NCI-H774 (cell line): ENCODE results near the gene MAP3K9.

Source experiments
- DNase-seq: peaks from one replicate; lab custom pipeline; 2025; lab: John Stamatoyannopoulos, UW

The MAP3K9 gene

GRCh38 chr14:70821584-70822529, 12.5 kb upstream of the MAP3K9 start:
- no peak for DNase-seq

GRCh38 chr14:70816525-70816924, 7.2 kb upstream of the MAP3K9 start:
- no peak for DNase-seq

DNA sequence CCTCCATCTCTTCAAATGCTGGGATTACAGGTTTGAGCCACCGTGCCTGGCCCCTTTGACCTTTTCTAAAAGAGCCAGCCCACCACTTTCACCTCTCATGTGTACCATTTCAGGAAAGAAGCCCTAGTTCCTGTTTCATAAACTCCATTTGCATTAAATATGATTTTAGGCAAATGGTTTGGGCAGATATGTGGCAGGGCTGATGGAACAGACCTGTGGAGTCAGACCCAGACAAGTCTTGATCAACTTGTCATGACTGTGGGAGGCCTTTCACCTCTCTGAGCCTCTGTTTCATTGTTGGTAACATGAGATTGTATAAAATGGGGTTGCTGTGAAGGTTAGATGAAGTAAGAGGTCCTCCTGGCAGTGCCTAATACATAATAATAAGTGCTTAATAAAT, 5.2 kb upstream of the MAP3K9 start:
- DNase-seq, result no peak

DNA sequence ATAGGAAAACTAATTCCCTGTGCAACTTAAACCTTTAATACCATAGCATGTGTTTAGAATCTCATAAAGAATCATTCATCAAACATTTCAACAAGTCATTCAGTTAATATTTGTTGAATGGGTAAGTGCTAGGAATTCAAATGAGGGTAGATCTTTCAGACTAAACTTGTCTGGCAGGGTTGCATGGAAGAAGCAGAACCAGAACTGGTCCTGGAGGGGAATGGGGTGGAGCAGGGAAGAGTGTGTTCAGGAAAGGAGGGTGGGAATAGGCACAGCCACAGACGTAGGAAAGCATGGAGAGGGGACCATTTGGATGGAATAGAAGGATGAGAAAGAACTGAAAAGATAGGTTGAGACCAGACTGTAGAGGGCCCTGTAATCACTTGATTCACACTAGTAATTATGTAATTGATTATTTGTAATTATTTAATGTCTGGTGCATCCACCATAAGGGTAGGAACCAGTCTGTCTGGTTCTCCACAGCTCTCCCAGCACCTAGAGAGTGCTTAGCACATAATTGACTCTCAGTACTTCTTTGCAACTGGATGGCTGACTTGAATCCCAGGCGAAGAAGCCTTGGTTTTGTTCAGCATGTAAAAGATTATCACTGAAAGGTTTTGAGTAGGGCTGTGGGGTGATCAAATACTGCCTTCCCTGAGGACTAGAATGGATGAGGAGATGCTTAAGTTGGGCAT, 3.0 kb upstream of the MAP3K9 start:
- DNase-seq, result no peak

DNA sequence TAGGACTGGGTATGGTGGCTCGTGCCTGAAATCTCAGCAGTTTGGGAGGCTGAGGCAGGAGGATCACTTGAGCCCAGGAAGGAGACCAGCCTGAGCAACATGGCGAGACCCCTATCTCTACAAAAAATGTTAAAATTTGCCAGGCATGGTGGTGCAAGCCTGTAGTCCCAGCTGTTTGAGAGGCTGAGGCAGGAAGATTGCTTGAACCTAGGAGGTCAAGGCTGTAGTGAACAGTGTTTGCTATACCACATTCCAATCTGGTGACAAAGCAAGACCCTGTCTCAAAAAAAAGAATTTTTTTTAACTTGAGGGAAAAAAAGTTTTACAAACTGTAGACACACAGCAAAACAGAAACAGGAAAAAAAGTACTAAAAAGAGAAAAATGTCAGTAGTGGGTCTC, 2.3 kb upstream of the MAP3K9 start:
- DNase-seq, result no peak

DNA sequence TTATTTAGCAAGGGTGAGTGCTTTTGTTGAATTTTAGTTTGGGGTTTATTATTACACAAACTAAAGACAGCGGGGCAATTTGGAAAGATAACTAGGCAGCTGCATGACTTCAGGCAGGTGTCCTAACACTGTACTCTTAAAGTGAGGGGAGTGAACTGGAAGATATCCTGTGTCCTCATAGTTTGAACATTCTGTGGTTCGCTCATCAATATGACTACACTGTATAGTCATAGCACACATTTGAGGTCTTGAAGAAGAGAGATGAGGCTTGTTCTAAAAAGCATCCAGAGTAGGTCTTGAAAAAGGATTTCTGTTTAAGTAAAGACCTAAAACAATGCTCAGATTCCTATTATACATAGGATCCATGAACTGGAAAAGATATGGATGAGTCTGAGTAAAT, 1.7 kb upstream of the MAP3K9 start:
- DNase-seq, result no peak

DNA sequence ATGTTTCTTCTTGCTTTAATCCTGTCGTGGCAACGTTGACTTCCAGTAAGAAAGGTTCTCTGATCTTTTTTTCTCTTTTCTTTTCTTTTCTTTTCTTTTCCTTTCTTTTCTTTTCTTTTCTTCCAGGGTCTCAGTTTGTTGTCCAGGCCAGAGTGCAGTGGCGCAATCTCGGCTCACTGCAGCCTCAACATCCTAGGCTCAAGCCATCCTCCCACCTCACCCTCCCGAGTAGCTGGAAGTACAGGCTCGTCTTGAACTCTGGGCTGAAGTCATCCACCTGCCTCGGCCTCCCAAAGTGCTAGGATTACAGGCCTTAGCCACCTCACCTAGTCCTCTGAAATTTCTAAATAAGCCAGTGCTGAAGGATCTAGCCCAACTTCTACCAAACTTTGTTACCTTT, 1.3 kb upstream of the MAP3K9 start:
- DNase-seq, result no peak

DNA sequence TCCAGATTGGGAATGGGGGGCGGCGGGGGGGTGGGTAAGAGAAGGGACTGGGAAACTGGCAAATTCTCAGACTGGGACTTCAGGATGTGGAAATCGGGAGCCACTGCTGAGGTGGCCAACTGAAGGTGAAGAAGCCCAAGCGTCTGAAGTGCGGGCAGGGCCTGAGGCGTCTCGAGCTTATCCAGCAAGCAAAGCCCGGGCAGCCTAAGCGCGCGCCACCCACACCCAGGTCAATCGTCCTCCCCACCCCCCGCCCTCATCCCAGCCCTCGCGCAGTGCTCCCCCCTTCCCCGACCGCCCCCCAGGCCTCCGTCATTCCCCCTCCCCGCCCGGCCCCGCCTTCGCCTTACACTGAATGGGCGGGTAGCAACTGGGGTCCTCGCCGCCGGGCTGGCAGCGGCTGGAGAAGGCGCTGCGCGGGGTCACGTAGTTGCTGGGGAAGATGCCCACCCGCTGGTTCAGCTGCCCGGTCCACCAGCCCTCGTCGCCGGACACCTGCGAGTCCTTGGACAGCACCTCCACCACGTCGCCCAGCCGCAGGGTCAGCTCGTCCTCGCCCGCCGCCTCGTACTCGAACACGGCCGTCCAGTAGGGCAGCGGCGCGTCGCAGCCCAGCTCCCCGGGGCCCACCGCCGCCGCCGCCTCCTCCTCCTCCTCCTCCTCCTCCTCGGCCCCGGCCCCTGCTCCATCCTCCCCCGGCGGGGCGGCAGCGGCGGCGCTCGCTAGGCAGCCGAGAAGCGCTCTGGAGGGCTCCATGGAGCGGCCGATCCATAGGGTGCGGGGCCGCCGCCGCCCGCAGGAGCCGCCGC, 693 bp downstream of the MAP3K9 start:
- no peak for DNase-seq

GRCh38 chr14:70807898-70808415, 1.4 kb downstream of the MAP3K9 start:
- no peak for DNase-seq

GRCh38 chr14:70804556-70805162, 4.7 kb downstream of the MAP3K9 start:
- DNase-seq, result no peak

- DNase-seq, result no peak
Measured at GRCh38 chr14:70803321-70804310, 5.7 kb downstream of the MAP3K9 start.

DNA sequence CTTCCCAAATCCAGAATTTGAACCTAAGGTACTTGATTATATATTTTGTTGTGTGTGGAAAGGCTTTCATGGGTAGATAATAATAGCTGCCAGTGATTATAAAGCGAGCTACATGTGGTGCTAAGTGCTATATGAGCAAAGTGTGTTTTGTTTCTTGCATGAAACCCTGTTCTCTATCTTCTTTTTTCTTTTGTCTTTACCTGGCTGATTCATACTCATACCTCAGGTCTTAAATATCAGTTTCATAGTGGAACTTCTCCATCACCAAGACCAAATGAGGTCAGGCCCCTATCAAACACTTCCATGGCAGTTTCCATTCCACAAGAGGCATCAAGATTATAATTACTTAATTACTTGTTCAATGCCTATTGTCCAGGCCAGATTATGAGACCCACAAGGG, 6.9 kb downstream of the MAP3K9 start:
- no peak for DNase-seq

- DNase-seq, result no peak
Measured at GRCh38 chr14:70801836-70802235, 7.5 kb downstream of the MAP3K9 start.

DNA sequence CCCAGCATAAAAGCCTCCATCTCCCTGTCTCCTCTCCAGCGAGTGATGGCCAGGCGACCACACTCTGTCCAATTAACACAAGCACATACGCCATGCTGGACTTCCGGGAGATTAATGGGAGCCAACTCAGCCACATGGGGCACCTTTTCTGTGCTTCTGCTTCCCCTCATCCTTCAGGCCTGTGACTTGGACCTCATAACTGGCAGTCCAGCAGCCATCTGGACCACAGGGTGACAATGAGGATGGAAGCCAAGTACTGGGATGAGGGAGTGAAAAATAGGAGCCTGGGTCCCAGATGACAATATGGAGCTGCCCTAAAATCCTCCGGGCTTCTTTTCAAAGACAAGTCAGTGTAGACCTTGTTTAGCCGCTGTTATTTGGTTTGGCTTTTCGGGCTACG, 12.8 kb downstream of the MAP3K9 start:
- DNase-seq, result no peak

- no peak for DNase-seq
Measured at GRCh38 chr14:70794294-70794693, 15.0 kb downstream of the MAP3K9 start.

GRCh38 chr14:70793637-70794036, 15.7 kb downstream of the MAP3K9 start:
- DNase-seq, result no peak

DNA sequence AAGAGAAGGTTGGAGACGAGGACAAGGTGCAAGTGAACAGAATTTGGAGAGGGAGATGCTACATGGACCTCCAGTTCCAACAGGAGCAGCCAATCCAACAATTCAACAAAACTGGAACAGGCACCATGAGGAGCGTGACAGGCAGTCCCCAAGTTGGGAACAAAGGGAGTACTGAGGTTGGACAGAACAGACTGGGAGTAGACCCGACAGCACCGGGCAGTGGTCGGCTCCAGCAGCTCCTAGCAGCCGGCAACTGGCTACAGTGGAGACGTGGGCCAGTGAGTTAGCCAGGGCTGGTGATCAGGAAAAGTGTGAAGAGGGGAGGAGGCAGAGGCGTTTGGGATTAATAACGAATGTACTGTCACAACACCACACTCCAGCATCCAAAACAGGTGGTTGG, 16.4 kb downstream of the MAP3K9 start:
- no peak for DNase-seq

DNA sequence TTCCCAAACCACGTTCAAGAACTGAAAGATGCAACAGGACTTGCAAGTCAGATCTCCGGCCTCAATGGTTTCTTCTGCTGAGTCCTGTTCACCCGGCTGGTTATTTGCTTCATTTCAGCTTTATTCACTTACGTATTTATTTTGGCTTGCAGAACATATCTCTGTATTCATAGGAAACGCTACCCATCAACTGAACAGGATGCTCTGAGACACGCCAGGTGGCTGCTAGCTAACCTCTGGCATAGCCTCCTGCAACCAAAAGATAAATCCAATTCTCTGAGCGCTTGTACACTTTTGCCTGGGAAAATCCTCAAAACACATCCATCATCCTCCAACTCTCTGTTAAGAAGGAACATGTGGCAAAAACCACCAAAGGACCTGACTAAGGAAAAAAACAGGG, 17.3 kb downstream of the MAP3K9 start:
- DNase-seq, result no peak

GRCh38 chr14:70789961-70790360, 19.4 kb downstream of the MAP3K9 start:
- no peak for DNase-seq

DNA sequence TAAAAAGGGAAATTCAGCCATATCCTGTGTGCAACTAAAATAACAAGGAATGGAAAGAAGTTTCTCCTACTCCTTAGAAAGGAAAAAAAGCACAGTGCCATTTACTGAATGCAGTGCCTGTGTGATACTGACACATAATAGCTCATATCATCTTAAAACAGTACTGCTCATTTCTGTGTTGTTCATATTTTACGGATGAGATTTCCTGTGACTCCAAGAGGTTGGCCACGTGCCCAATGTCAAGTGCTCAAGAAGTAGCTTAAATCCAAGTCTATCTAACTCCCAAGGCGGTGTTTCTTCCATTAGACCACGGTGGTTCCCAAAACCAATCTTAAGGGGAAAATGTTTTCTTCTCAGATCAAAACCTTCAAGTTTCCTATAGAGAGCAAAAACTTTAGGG, 20.0 kb downstream of the MAP3K9 start:
- no peak for DNase-seq

DNA sequence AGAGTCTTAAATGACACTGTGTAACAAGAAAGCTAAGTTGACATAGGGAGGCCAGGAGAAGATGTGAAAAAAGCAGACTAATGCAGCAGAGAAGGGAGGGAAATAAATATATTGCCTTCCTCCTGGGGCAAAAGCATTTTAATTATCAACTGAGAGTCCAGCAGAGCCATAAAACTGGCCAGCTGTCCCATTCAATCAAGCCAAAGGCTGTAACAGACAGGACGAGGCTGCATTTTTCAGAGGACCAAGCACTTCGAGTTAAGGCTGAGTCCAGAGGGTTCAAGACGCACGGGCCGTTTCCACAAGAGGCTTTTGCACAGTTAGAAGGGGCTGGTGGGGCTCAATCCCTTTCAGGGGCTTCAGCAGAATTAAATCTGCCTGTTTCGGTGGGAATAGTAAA, 20.4 kb downstream of the MAP3K9 start:
- DNase-seq, result no peak
